Mesendoderm (in vitro differentiated cells): ENCODE measurements around the gene TMEM232.

Source experiments
- DNase-seq: peaks from one replicate; pipeline ENCODE4 v3.0.0; 2013
- H2AK5ac ChIP-seq: 2 replicates; pipeline ENCODE4 v1.6.1; 2013; ENCODE audit warnings: low read length, inconsistent platforms
- H2BK120ac ChIP-seq: 2 replicates; pipeline ENCODE4 v1.6.1; 2013; ENCODE audit warnings: low read depth, mild to moderate bottlenecking, low read length, moderate library complexity, mixed read lengths
- H2BK15ac ChIP-seq: replicated peaks from 2 replicates; pipeline ENCODE4 v1.6.1; 2013; ENCODE audit warnings: low read depth, mild to moderate bottlenecking, moderate library complexity
- H2BK5ac ChIP-seq: 2 replicates; pipeline ENCODE4 v1.6.1; 2013; ENCODE audit warnings: low read length, inconsistent platforms
- H3K18ac ChIP-seq: 2 replicates; pipeline ENCODE4 v1.6.1; 2013; ENCODE audit warnings: mild to moderate bottlenecking, low read length, mixed read lengths
- H3K23ac ChIP-seq: one replicate; pipeline ENCODE4 v1.6.1; 2013; ENCODE audit warnings: low read length
- H3K27ac ChIP-seq: 2 replicates; pipeline ENCODE4 v1.5.1; 2013; ENCODE audit warnings: low read depth, mild to moderate bottlenecking, inconsistent platforms, low read length, moderate library complexity
- H3K27me3 ChIP-seq: 2 replicates; pipeline ENCODE4 v1.6.1; 2013; ENCODE audit warnings: low read length, control low read depth, mild to moderate bottlenecking, inconsistent platforms; ENCODE audit not compliant: insufficient read depth, poor library complexity
- H3K36me3 ChIP-seq: 2 replicates; pipeline ENCODE4 v1.6.1; 2013; ENCODE audit warnings: low read length, inconsistent platforms; ENCODE audit not compliant: control insufficient read depth, insufficient read depth
- H3K4ac ChIP-seq: one replicate; pipeline ENCODE4 v1.6.1; 2013; ENCODE audit warnings: low read depth, mild to moderate bottlenecking, low read length, moderate library complexity
- H3K4me1 ChIP-seq: 2 replicates; pipeline ENCODE4 v1.6.1; 2013; ENCODE audit warnings: low read depth, low read length, inconsistent platforms; ENCODE audit not compliant: control insufficient read depth
- H3K4me2 ChIP-seq: 2 replicates; pipeline ENCODE4 v1.6.1; 2013; ENCODE audit warnings: low read length
- H3K4me3 ChIP-seq: 2 replicates; pipeline ENCODE4 v1.5.1; 2013; ENCODE audit warnings: mild to moderate bottlenecking, low read length
- H3K56ac ChIP-seq: one replicate; pipeline ENCODE4 v1.6.1; 2013; ENCODE audit warnings: low read length
- H3K79me1 ChIP-seq: 2 replicates; pipeline ENCODE4 v1.6.1; 2013; ENCODE audit warnings: low read length, inconsistent platforms
- H3K79me2 ChIP-seq: 2 replicates; pipeline ENCODE4 v1.6.1; 2013; ENCODE audit warnings: mild to moderate bottlenecking, low read length; ENCODE audit not compliant: control insufficient read depth, insufficient read depth
- H3K9ac ChIP-seq: 2 replicates; pipeline ENCODE4 v1.6.1; 2013; ENCODE audit warnings: low read length, inconsistent platforms
- H4K5ac ChIP-seq: one replicate; pipeline ENCODE4 v1.6.1; 2013; ENCODE audit warnings: low read length
- H4K8ac ChIP-seq: one replicate; pipeline ENCODE4 v1.6.1; 2013; ENCODE audit warnings: low read depth, mild to moderate bottlenecking, control low read depth, low read length, moderate library complexity
- whole genome bisulfite sequencing: extraction: QIAGEN DNeasy Blood & Tissue Kit; methylation state at CpG from one replicate; pipeline ENCODE4 v1.1.7; 2013; ENCODE audit warnings: low lambda C conversion rate, missing lambda C conversion rate; ENCODE audit not compliant: insufficient coverage; ENCODE audit errors: extremely low coverage; 5-methylcytosine and 5-hydroxymethylcytosine counted together

The TMEM232 gene

DNA sequence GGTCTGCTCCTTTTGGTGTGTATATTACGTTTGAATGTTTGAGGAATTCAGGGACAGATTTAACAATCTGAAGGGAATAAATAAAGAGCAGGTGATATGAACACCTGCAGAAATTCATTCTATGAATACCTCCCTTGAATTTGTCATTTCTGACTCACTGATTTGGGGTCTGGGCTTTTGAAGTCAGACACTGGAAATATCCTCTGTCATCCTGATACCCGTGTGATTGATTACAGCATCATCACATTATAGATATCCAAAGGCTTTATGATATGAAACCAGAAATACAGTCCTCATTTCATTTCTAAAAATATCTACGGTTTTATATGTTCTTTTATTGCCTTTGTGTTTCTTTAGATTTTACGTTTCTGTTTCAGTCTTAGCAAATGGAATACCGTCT lies 68.5 kb downstream of the TMEM232 start:
- Histone ChIP-seq H3K4ac (no peak overlapping the region), H3K18ac (no peak overlapping the region), H2BK15ac (no peak overlapping the region), H3K9ac (no peak overlapping the region), H3K23ac (no peak overlapping the region), H2BK5ac (no peak overlapping the region), H3K79me2 (no peaks in the 10 kb centered on the region), H3K4me2 (no peak overlapping the region), H2BK120ac (no peak overlapping the region), H3K56ac (no peak overlapping the region), H3K27me3 (no peaks in the 10 kb centered on the region), H3K79me1 (no peaks in the 10 kb centered on the region), H3K36me3 (no peaks in the 10 kb centered on the region), H4K5ac (no peak overlapping the region), H4K8ac (no peak overlapping the region), H3K4me1 (no peaks in the 10 kb centered on the region), H3K27ac (no peak overlapping the region), H3K4me3 (no peak overlapping the region), H2AK5ac (no peak overlapping the region)
- DNase-seq = no peak
- no CpG with 5 or more reads among the region's 5 CpGs for WGBS

DNA sequence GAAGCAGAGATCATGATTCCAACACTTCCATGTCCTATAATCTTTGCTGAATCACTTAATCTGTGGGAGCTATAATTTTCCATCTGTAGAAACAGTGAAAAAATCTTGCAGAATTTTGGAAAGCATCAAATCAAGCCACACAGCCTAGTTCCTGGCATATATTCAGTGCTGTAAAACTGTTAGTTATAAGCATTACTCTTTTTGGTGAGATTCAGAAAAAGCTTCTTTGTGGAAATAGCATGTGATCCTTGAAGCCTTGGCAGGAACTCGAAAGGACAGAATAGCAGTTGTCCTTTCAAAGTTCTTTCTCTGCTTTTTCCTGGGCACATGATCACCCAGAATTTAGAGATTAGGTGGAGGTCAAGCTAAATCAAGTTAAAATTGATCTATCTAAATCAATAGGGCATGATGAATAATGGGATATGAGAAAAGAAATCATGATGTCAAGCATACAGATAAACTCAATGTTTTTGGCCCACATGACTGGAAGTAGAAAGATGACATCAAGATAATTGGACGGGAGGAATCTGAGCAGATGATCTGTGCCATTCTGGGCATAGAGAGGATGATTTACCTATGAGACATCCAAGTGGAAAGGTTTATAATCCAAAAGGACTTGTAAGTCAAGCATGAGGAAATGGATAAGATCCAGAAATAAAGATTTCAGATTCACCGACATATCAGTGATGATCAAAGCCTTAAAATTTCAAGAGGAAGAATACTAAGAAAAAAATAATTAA lies 73.1 kb downstream of the TMEM232 start:
- no peak overlapping the region for H2BK15ac ChIP-seq
- no peak overlapping the region for H4K5ac ChIP-seq
- no peaks in the 10 kb centered on the region for H3K27me3 ChIP-seq
- H3K4ac ChIP-seq = no peak overlapping the region
- no peak overlapping the region for H2BK120ac ChIP-seq
- H2BK5ac ChIP-seq = no peak overlapping the region
- no peak overlapping the region for H3K18ac ChIP-seq
- H3K4me2 ChIP-seq = no peak overlapping the region
- no peaks in the 10 kb centered on the region for H3K79me2 ChIP-seq
- no peak overlapping the region for H3K9ac ChIP-seq
- no peaks in the 10 kb centered on the region for H3K79me1 ChIP-seq
- H3K4me1 ChIP-seq = no peaks in the 10 kb centered on the region
- no CpG with 5 or more reads among the region's 3 CpGs for WGBS
- H3K4me3 ChIP-seq = no peak overlapping the region
- H4K8ac ChIP-seq = no peak overlapping the region
- DNase-seq = no peak
- no peak overlapping the region for H3K27ac ChIP-seq
- H3K36me3 ChIP-seq = no peaks in the 10 kb centered on the region
- no peak overlapping the region for H3K23ac ChIP-seq
- H3K56ac ChIP-seq = no peak overlapping the region
- H2AK5ac ChIP-seq = no peak overlapping the region

GRCh38 chr5:110651507-110651906 lies 75.0 kb downstream of the TMEM232 start:
- H3K36me3 ChIP-seq = no peaks in the 10 kb centered on the region

DNA sequence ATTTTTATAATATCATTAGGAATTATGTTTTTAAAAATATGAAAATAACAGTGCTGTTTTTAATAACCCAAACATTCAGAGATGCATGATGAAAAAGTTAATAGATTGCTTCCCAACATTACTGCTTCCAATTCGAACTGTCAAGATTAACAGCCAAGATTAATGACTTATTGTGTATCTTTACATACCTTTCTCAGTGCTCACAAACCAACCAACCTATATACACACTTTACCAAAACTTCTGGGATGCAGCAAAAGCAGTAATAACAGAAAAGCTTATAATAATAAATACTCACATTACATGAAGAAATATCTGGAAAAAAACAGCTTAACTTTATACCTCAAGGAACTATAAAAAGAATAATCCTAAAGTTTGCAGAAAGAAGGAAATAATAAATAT lies 82.1 kb downstream of the TMEM232 start:
- WGBS = no CpG with 5 or more reads among the region's 1 CpG
- no peak for DNase-seq
- H2BK120ac ChIP-seq = no peak overlapping the region
- no peaks in the 10 kb centered on the region for H3K79me1 ChIP-seq
- no peak overlapping the region for H2BK5ac ChIP-seq
- H3K23ac ChIP-seq = no peak overlapping the region
- H3K27ac ChIP-seq = no peak overlapping the region
- H3K4me2 ChIP-seq = no peak overlapping the region
- H3K4me1 ChIP-seq = no peaks in the 10 kb centered on the region
- no peak overlapping the region for H2AK5ac ChIP-seq
- no peak overlapping the region for H3K9ac ChIP-seq
- H3K18ac ChIP-seq = no peak overlapping the region
- H3K4ac ChIP-seq = no peak overlapping the region
- no peak overlapping the region for H3K56ac ChIP-seq
- no peaks in the 10 kb centered on the region for H3K79me2 ChIP-seq
- H2BK15ac ChIP-seq = no peak overlapping the region
- no peak overlapping the region for H4K5ac ChIP-seq
- H3K36me3 ChIP-seq = no peaks in the 10 kb centered on the region
- H3K27me3 ChIP-seq = no peaks in the 10 kb centered on the region
- no peak overlapping the region for H4K8ac ChIP-seq
- H3K4me3 ChIP-seq = no peak overlapping the region

More at GRCh38 chr5:110651507-110651906, 75.0 kb downstream of the TMEM232 start:
- Histone ChIP-seq H3K4ac (no peak overlapping the region), H3K23ac (no peak overlapping the region), H3K79me2 (no peaks in the 10 kb centered on the region), H2BK5ac (no peak overlapping the region), H4K8ac (no peak overlapping the region), H3K9ac (no peak overlapping the region), H3K56ac (no peak overlapping the region), H3K18ac (no peak overlapping the region), H3K27me3 (no peaks in the 10 kb centered on the region), H3K4me1 (no peaks in the 10 kb centered on the region), H2BK120ac (no peak overlapping the region), H3K27ac (no peak overlapping the region), H2AK5ac (no peak overlapping the region), H3K4me2 (no peak overlapping the region), H4K5ac (no peak overlapping the region), H3K79me1 (no peaks in the 10 kb centered on the region), H2BK15ac (no peak overlapping the region), H3K4me3 (no peak overlapping the region)
- no CpG with 5 or more reads among the region's 3 CpGs for WGBS
- no peak for DNase-seq

DNA sequence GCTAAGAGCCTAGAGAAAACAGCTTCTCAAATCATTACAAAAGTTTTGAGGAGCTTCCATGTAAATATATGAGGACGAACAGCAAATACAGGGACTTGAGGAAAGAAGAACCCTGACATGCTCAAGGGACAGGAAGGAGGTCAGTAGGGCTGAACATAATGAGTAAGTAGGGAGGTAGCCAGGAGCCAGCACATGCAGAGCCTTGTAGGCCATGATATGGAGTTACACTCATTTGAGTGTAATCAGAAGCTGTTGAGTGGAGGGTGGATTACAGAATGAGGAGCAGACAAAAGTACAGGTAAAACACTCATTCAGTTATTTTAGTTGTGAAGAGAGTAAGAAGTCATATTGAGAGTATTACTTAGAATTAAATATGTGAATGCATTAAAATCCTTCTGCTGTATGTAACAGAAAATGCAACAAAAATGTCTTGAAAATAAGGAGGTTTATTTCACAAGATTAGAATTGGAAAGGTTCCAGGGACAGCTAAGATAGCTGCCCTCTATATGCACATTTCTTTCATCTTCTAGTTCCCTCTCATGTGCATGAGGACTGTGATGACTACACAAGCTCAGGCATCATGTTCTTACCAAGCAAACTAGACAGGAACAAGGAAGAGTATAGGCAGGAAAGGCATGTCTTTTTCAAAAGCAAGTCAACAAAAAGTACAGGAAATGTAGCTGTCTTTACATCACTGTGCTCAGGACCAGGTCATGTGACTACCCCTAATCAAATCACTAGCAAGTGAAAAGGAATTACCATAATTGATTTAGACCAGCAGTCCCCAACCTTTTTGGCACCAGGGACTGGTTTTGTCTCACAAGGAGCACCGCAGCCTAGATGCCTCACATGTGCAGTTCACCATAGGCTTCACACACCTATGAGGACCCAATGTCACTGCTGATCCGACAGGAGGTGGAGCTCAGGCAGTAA lies 87.2 kb downstream of the TMEM232 start:
- no peak overlapping the region for H2BK15ac ChIP-seq

More for the DNA sequence above, 87.2 kb downstream of the TMEM232 start:
- H3K4me3 ChIP-seq = no peak overlapping the region
- H4K8ac ChIP-seq = no peak overlapping the region
- no peak overlapping the region for H3K56ac ChIP-seq
- no peak overlapping the region for H3K4me2 ChIP-seq
- no peak overlapping the region for H2BK120ac ChIP-seq
- H3K27me3 ChIP-seq = no peaks in the 10 kb centered on the region
- H3K27ac ChIP-seq = no peak overlapping the region
- no peaks in the 10 kb centered on the region for H3K36me3 ChIP-seq
- H3K23ac ChIP-seq = no peak overlapping the region
- H3K4me1 ChIP-seq = no peaks in the 10 kb centered on the region
- H3K79me1 ChIP-seq = no peaks in the 10 kb centered on the region
- DNase-seq = no peak
- no peak overlapping the region for H2AK5ac ChIP-seq
- no peaks in the 10 kb centered on the region for H3K79me2 ChIP-seq
- no peak overlapping the region for H3K18ac ChIP-seq
- no peak overlapping the region for H3K9ac ChIP-seq
- H3K4ac ChIP-seq = no peak overlapping the region
- H2BK5ac ChIP-seq = no peak overlapping the region
- no peak overlapping the region for H4K5ac ChIP-seq
- WGBS = no CpG with 5 or more reads among the region's 3 CpGs
